ENCODE measurements around the gene MIER1. TPM values are rescaled to one million over a fixed set of nuclear protein-coding genes. Genes with fewer than 3 reads are reported as not detected.

MIER1 gene
- total RNA-seq, 4 donors from 2014 or later: 25.1 to 59.9 (median 44.9) TPM

DNA sequence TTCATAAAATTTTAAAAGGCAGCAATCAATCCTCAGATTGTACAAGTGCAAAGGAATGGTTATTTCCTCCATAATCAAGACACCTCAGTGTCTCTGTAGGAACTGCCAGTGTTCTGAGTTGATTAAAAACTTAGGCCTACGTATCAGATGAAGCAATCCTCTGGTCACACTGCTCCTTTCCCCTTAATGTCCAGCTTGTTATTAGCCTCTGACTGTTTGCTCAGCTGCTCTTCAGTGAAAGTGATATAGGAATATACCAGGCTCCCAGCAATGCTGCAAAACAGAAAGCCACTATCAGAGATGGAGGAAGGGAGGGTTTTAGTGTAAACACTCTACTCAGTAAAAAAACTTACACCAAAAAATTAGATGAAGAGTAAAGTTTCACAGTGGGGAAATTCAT, 79.4 kb downstream of the MIER1 start:
- TF ChIP-seq, protein P1, sequence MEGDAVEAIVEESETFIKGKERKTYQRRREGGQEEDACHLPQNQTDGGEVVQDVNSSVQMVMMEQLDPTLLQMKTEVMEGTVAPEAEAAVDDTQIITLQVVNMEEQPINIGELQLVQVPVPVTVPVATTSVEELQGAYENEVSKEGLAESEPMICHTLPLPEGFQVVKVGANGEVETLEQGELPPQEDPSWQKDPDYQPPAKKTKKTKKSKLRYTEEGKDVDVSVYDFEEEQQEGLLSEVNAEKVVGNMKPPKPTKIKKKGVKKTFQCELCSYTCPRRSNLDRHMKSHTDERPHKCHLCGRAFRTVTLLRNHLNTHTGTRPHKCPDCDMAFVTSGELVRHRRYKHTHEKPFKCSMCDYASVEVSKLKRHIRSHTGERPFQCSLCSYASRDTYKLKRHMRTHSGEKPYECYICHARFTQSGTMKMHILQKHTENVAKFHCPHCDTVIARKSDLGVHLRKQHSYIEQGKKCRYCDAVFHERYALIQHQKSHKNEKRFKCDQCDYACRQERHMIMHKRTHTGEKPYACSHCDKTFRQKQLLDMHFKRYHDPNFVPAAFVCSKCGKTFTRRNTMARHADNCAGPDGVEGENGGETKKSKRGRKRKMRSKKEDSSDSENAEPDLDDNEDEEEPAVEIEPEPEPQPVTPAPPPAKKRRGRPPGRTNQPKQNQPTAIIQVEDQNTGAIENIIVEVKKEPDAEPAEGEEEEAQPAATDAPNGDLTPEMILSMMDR (IDR thresholded peaks at IDR 0.05): no peak
- no peak for TF ChIP-seq POLR2A (IDR thresholded peaks at IDR 0.05)
- H3K36me3 ChIP-seq: no peaks in the 10 kb centered on the region
- no peak overlapping the region for H3K27ac ChIP-seq
- H3K27me3 ChIP-seq: no peaks in the 10 kb centered on the region
- H3K4me3 ChIP-seq: no peak overlapping the region
- H3K4me1 ChIP-seq: no peaks in the 10 kb centered on the region
- intact Hi-C loops (cut with DNase I; ENCODE audit: low total_unique reads): no loop called here
- no peak for DNase-seq
- no peaks in the 10 kb centered on the region for H3K9me3 ChIP-seq

DNA sequence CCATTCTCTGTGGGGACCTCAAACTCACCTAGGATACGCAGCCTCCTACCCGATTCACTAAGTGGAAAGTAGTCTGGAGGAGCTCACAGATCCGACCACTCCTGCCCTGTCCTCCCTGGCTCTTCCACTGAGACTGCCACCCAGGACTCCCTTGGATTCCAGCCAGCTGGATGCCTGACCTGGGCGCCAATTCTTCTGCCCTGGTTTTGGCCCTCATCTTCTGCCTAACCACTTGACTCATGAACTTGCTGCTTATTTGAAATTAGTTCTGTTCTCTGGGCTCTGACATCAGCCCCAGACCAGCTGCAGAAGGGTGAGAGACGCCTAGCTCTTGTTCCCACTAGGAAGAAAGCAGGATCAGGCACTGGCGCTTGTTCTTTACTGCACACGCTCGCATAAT, 80.3 kb downstream of the MIER1 start:
- H3K4me3 ChIP-seq: no peak overlapping the region
- no peak overlapping the region for H3K27ac ChIP-seq
- H3K4me1 ChIP-seq: no peaks in the 10 kb centered on the region
- no peaks in the 10 kb centered on the region for H3K9me3 ChIP-seq
- TF ChIP-seq, protein P1 (IDR thresholded peaks at IDR 0.05): no peak
- TF ChIP-seq POLR2A (IDR thresholded peaks at IDR 0.05): no peak
- no peak for DNase-seq
- H3K36me3 ChIP-seq: no peaks in the 10 kb centered on the region
- intact Hi-C loops (cut with DNase I; ENCODE audit: low total_unique reads): no loop called here
- H3K27me3 ChIP-seq: no peaks in the 10 kb centered on the region

DNA sequence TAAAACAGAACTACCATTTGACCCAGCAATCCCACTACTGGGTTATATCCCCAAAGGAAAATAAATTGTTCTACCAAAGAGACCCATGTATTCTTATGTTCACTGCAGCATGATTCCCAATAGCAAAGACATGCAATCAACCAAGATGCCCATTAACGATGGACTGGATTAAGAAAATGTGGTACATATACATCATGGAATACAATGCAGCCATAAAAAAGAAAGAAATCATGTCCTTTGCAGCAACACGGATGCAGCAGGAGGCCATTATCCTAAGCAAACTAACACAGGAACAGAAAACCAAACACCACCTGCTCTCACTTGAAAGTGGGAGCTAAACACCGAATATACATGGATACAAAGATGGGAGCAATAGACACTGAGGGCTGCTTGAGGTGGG, 85.0 kb downstream of the MIER1 start:
- H3K4me3 ChIP-seq: no peak overlapping the region
- H3K4me1 ChIP-seq: no peaks in the 10 kb centered on the region
- H3K9me3 ChIP-seq: no peaks in the 10 kb centered on the region
- TF ChIP-seq, protein P1 (IDR thresholded peaks at IDR 0.05): no peak
- no peak for TF ChIP-seq POLR2A (IDR thresholded peaks at IDR 0.05)
- H3K27ac ChIP-seq: no peak overlapping the region
- DNase-seq: no peak
- H3K27me3 ChIP-seq: no peaks in the 10 kb centered on the region
- H3K36me3 ChIP-seq: no peaks in the 10 kb centered on the region
- intact Hi-C loops (cut with DNase I; ENCODE audit: low total_unique reads): no loop called here

DNA sequence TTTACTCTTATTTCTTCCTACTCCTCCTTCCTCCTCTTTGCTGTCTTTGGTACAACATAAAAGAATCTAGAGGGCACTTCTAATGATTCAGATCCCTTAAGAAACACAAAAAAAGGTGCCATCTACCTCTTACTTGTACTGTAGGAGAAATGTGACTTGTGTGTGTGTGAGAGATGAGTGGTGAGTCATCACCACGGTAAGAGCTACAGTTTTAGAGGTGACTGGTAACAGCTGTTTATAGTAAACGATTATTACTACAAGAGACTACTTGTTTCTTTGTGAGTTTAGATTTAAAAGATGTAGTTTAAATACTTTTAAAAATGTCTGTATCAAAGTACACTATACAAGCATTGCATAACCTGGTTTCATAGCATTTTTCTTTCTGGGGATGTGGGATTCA, 88.8 kb downstream of the MIER1 start:
- no peaks in the 10 kb centered on the region for H3K9me3 ChIP-seq
- H3K27ac ChIP-seq: no peak overlapping the region
- no peaks in the 10 kb centered on the region for H3K27me3 ChIP-seq
- no peaks in the 10 kb centered on the region for H3K36me3 ChIP-seq
- no peak overlapping the region for H3K4me3 ChIP-seq
- no peaks in the 10 kb centered on the region for H3K4me1 ChIP-seq
- TF ChIP-seq POLR2A (IDR thresholded peaks at IDR 0.05): no peak
- TF ChIP-seq, protein P1 (IDR thresholded peaks at IDR 0.05): no peak
- DNase-seq: no peak
- intact Hi-C loops (cut with DNase I; ENCODE audit: low total_unique reads): no loop called here

DNA sequence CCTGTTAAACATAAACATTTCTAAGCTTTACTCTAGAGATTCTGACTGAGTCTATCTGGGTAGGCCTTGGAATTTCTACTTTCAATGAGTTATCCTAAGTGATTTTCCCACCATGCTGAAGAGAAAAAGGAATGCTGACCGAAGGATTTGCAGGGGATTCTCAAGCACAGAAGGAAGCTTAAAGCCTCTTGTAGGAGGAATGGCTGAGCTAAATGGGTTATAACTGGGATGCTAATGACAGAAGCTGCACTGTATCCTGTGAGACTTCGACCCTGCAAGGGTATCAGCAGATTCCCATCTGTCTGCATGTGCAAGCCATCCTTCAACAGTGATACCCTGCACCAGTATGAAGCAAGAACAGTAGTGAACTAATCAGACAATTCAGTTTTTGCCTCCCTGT, 93.8 kb downstream of the MIER1 start:
- intact Hi-C loops (cut with DNase I; ENCODE audit: low total_unique reads): no loop called here
- TF ChIP-seq POLR2A (IDR thresholded peaks at IDR 0.05): no peak
- TF ChIP-seq, protein P1 (IDR thresholded peaks at IDR 0.05): no peak
- no peaks in the 10 kb centered on the region for H3K36me3 ChIP-seq
- H3K4me3 ChIP-seq: no peak overlapping the region
- H3K27ac ChIP-seq: peak overlapping the region in 1 of 2 donors; percentile 64
- H3K4me1 ChIP-seq: peaks cover 0 to 8% of the 10 kb centered on the region in 2 donors
- no peak for DNase-seq
- no peaks in the 10 kb centered on the region for H3K9me3 ChIP-seq
- no peaks in the 10 kb centered on the region for H3K27me3 ChIP-seq
